ENCODE results near the gene YAP1.
A peak's percentile ranks its signal among the peaks of the same experiment; 100 is the strongest.

Gene YAP1

GRCh38 chr11:102109896-102110760 lies at the start of gene YAP1:
Gene YAP1, plus strand, starts transcription at chr11:102110447. Its CDS starts 402 bp downstream, at chr11:102110849.
- peak in 41 of 42 donors; percentile 7 to 81 (median 61) for DNase-seq
- intact Hi-C loops (cut with DNase I): no loop called here

- intact Hi-C loops (cut with DNase I): no loop called here
- DNase-seq: no peak
These were observed 49.0 kb upstream of the YAP1 start for GRCh38 chr11:102061276-102061675.

- no peak for DNase-seq
- intact Hi-C loops (cut with DNase I): no loop called here
These were observed 48.1 kb upstream of the YAP1 start for GRCh38 chr11:102062106-102062505.

GRCh38 chr11:102064316-102064715 lies 45.9 kb upstream of the YAP1 start:
- intact Hi-C loops (cut with DNase I): no loop called here

GRCh38 chr11:102070766-102071165 lies 39.5 kb upstream of the YAP1 start:
- no peak for DNase-seq
- intact Hi-C loops (cut with DNase I): no loop called here

More at GRCh38 chr11:102064316-102064715, 45.9 kb upstream of the YAP1 start:
- DNase-seq: no peak

GRCh38 chr11:102071497-102072472 lies 38.5 kb upstream of the YAP1 start:
- no peak for DNase-seq
- intact Hi-C loops (cut with DNase I): no loop called here

GRCh38 chr11:102073253-102073652 lies 37.0 kb upstream of the YAP1 start:
- DNase-seq: no peak
- intact Hi-C loops (cut with DNase I): no loop called here

GRCh38 chr11:102079625-102080024 lies 30.6 kb upstream of the YAP1 start:
- DNase-seq: no peak
- intact Hi-C loops (cut with DNase I): no loop called here

GRCh38 chr11:102081313-102081712 lies 28.9 kb upstream of the YAP1 start:
- DNase-seq: no peak
- intact Hi-C loops (cut with DNase I): no loop called here

- DNase-seq: no peak
These were observed 24.2 kb upstream of the YAP1 start for GRCh38 chr11:102085864-102086551.

GRCh38 chr11:102097186-102097585 lies 13.1 kb upstream of the YAP1 start:
- no peak for DNase-seq
- intact Hi-C loops (cut with DNase I): no loop called here

More at GRCh38 chr11:102085864-102086551, 24.2 kb upstream of the YAP1 start:
- intact Hi-C loops (cut with DNase I): no loop called here

GRCh38 chr11:102099755-102100154 lies 10.5 kb upstream of the YAP1 start:
- intact Hi-C loops (cut with DNase I): no loop called here
- DNase-seq: no peak

GRCh38 chr11:102108734-102109440 lies 1.4 kb upstream of the YAP1 start:
- intact Hi-C loops (cut with DNase I): no loop called here
- no peak for DNase-seq

GRCh38 chr11:102110761-102111010 lies 439 bp downstream of the YAP1 start:
- no peak for DNase-seq
- intact Hi-C loops (cut with DNase I): no loop called here

GRCh38 chr11:102111011-102111786 lies 952 bp downstream of the YAP1 start:
- intact Hi-C loops (cut with DNase I): no loop called here

GRCh38 chr11:102111787-102112508 lies 1.7 kb downstream of the YAP1 start:
- intact Hi-C loops (cut with DNase I): no loop called here

More at GRCh38 chr11:102111011-102111786, 952 bp downstream of the YAP1 start:
- DNase-seq: peak in 23 of 42 donors; percentile 10 to 62 (median 24)

GRCh38 chr11:102112509-102112821 lies 2.2 kb downstream of the YAP1 start:
- intact Hi-C loops (cut with DNase I): no loop called here
- DNase-seq: no peak

More at GRCh38 chr11:102111787-102112508, 1.7 kb downstream of the YAP1 start:
- DNase-seq: no peak

GRCh38 chr11:102114032-102114431 lies 3.8 kb downstream of the YAP1 start:
- intact Hi-C loops (cut with DNase I): no loop called here

More at GRCh38 chr11:102114032-102114431, 3.8 kb downstream of the YAP1 start:
- DNase-seq: no peak

All from head of caudate nucleus (tissue), 42 donors.